CD4-positive, alpha-beta T cell (primary cell): ENCODE data around the gene LRRN3. TPM values are rescaled to one million over a fixed set of nuclear protein-coding genes. Genes with fewer than 3 reads are reported as not detected.

Experiments
- ATAC-seq: fragments of 200-7000 bp; cut with Tn5 transposase; one replicate; pipeline ENCODE4 v1.10.0; 2022; ENCODE audit warnings: mild to moderate bottlenecking; ENCODE audit not compliant: poor library complexity
- CTCF ChIA-PET: fragments of 350-600 bp; sonication (Branson Sonifier 250); formaldehyde crosslinking; loops from one replicate; lab custom pipeline; 2021; ENCODE audit warnings: antibody characterized with exemption, inconsistent platforms; lab: Charles Lee
- POLR2A ChIA-PET: fragments of 350-600 bp; sonication (Branson Sonifier 250); formaldehyde crosslinking; loops from one replicate; lab custom pipeline; 2021; ENCODE audit warnings: antibody characterized with exemption, inconsistent platforms; lab: Charles Lee
- DNase-seq, 14 experiments: peaks; one replicate each; pipeline ENCODE4 v3.0.0-alpha.2; 2013 to 2020; ENCODE audit warnings: mixed read lengths in 2 of 14
- H3K27ac ChIP-seq, 2 donors: one replicate each; pipeline versions ENCODE4 v1.5.1 to v1.7.0; 2013; ENCODE audit warnings: low read length in 2 of 2, low read depth in 1 of 2, mild to moderate bottlenecking in 1 of 2
- H3K27me3 ChIP-seq, 2 experiments: 1 replicate in 1 of 2; 2 replicates in 1 of 2; pipeline versions ENCODE4 v1.6.1 to v1.7.0; 2013; ENCODE audit warnings: low read length in 2 of 2, control low read depth in 1 of 2, mild to moderate bottlenecking in 1 of 2, moderate library complexity in 1 of 2; ENCODE audit not compliant: insufficient read depth in 2 of 2, control insufficient read depth in 1 of 2
- H3K36me3 ChIP-seq: one replicate; pipeline ENCODE4 v1.6.1; 2013; ENCODE audit warnings: low read length, control low read depth; ENCODE audit not compliant: insufficient read depth
- H3K4me1 ChIP-seq: one replicate; pipeline ENCODE4 v1.6.1; 2013; ENCODE audit warnings: low read length, control low read depth; ENCODE audit not compliant: insufficient read depth
- H3K4me3 ChIP-seq: one replicate; pipeline ENCODE4 v1.5.1; 2013; ENCODE audit warnings: mild to moderate bottlenecking, low read length, moderate library complexity
- H3K9me3 ChIP-seq, 2 experiments: 1 replicate in 1 of 2; 2 replicates in 1 of 2; pipeline versions ENCODE4 v1.6.1 to v1.7.0; 2013; ENCODE audit warnings: low read length in 2 of 2, mild to moderate bottlenecking in 2 of 2, control low read depth in 1 of 2, moderate library complexity in 1 of 2; ENCODE audit not compliant: control insufficient read depth in 1 of 2, insufficient read depth in 1 of 2
- H3K27ac Mint-ChIP-seq: one replicate; pipeline ENCODE4 v1.8.0; 2020; ENCODE audit warnings: mixed read lengths
- H3K27me3 Mint-ChIP-seq: one replicate; pipeline ENCODE4 v1.8.0; 2021; ENCODE audit warnings: mixed read lengths
- H3K36me3 Mint-ChIP-seq: one replicate; pipeline ENCODE4 v1.8.0; 2021; ENCODE audit warnings: low read depth, mixed read lengths
- H3K4me1 Mint-ChIP-seq: one replicate; pipeline ENCODE4 v1.8.0; 2021; ENCODE audit warnings: low read depth, mixed read lengths
- H3K4me3 Mint-ChIP-seq: one replicate; pipeline ENCODE4 v1.8.0; 2020; ENCODE audit warnings: mild to moderate bottlenecking, mixed read lengths
- H3K9me3 Mint-ChIP-seq: one replicate; pipeline ENCODE4 v1.8.0; 2020; ENCODE audit warnings: mixed read lengths
- intact Hi-C, 2 experiments: fragments of 100-400 bp; cut with DNase I in 1 of 2; cut with micrococcal nuclease in 1 of 2; formaldehyde crosslinking; loops; one replicate each; pipeline versions ENCODE4 v1.15.1 to v1.9.0; 2023 to 2025; cut with DNase I, micrococcal nuclease
- total RNA-seq, 174 experiments: library from RNA in 2 of 174; stranded (reverse) in 2 of 174; gene quantifications; one replicate each; pipeline ENCODE4 v1.2.3 and lab custom pipeline; 2021 to 2026
- TF ChIP-seq, protein P1 (sequence below): fragments of 200-600 bp; IDR thresholded peaks from one replicate; pipeline ENCODE4 v1.8.0; 2022; ENCODE audit warnings: antibody characterized with exemption, mild to moderate bottlenecking

The LRRN3 gene
- total RNA-seq, 2 experiments from 2014 or later: 3.8 to 6.0 TPM

DNA sequence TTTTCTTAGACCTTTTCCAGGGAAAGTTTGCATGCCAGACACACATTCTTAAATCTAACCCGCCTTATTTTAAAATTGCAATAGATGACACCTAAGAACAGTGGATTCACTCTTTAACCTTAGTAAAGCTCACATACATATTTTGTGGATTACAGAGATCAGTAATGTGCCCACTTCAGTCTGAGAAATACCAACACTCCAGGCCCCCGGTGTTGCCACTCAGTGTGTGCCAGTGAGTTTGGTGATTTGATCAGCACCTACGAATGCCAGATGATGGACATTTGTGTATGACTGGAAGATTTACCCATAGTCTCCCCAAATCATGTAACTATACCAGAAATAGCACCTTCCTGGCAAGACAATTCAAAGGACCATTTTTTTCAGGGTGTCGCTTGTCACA, 2.6 kb downstream of the LRRN3 start:
- no peaks in the 10 kb centered on the region for H3K9me3 ChIP-seq
- DNase-seq (no peak), ATAC-seq (no peak)
- peak overlapping the region; percentile 92 for H3K4me3 Mint-ChIP-seq
- peak overlapping the region; percentile 64 for H3K4me3 ChIP-seq
- H3K27ac ChIP-seq: no peak overlapping the region
- POLR2A ChIA-PET: interaction anchor here (0.6 to 2.5 kb wide), 5 partner anchors 10 to 469 kb away, joined by 3 to 42 read pairs (median 4); partner anchors contain the start of gene IMMP2L
- no peaks in the 10 kb centered on the region for H3K27me3 ChIP-seq
- H3K27me3 Mint-ChIP-seq: no peaks in the 10 kb centered on the region
- intact Hi-C loops: loop anchor here (5.0 to 10.0 kb wide), 3 partner anchors 221 to 999 kb away; no protein-coding TSS in a partner anchor
- TF ChIP-seq, protein P1, sequence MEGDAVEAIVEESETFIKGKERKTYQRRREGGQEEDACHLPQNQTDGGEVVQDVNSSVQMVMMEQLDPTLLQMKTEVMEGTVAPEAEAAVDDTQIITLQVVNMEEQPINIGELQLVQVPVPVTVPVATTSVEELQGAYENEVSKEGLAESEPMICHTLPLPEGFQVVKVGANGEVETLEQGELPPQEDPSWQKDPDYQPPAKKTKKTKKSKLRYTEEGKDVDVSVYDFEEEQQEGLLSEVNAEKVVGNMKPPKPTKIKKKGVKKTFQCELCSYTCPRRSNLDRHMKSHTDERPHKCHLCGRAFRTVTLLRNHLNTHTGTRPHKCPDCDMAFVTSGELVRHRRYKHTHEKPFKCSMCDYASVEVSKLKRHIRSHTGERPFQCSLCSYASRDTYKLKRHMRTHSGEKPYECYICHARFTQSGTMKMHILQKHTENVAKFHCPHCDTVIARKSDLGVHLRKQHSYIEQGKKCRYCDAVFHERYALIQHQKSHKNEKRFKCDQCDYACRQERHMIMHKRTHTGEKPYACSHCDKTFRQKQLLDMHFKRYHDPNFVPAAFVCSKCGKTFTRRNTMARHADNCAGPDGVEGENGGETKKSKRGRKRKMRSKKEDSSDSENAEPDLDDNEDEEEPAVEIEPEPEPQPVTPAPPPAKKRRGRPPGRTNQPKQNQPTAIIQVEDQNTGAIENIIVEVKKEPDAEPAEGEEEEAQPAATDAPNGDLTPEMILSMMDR: no peak
- H3K36me3 ChIP-seq: no peaks in the 10 kb centered on the region
- peaks cover 10% of the 10 kb centered on the region for H3K36me3 Mint-ChIP-seq
- H3K27ac Mint-ChIP-seq: peak overlapping the region; percentile 82
- CTCF ChIA-PET: interaction anchor here (2.1 kb wide), 1 partner anchor 10 kb away, joined by 5 read pairs; no protein-coding TSS in a partner anchor
- H3K4me1 ChIP-seq: no peaks in the 10 kb centered on the region
- H3K9me3 Mint-ChIP-seq: no peaks in the 10 kb centered on the region
- peaks cover 72% of the 10 kb centered on the region for H3K4me1 Mint-ChIP-seq

DNA sequence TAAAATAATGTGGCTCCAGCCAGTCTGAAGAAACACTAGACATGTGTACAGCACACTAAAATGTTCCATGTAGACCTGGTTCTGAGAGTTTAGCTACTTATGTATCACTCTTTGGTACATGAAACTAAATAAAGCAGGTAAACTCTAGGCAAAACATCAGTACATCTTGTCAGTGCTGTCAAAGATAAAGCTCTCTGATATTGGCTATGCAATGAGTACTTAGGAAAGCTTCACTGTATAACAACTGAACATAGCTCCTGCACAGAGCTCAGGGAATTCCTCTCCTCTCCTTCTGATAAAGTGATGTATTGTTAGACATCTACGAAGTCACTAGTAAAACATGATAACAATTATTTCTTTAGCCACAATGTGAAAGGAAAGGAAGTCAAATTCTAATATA, 3.5 kb downstream of the LRRN3 start:
- Histone ChIP-seq H3K4me1 (no peaks in the 10 kb centered on the region), H3K9me3 (no peaks in the 10 kb centered on the region), H3K36me3 (no peaks in the 10 kb centered on the region), H3K27ac (no peak overlapping the region), H3K27me3 (no peaks in the 10 kb centered on the region), H3K4me3 (peak overlapping the region; percentile 64)
- Mint-ChIP-seq H3K36me3 (peaks cover 14% of the 10 kb centered on the region), H3K9me3 (no peaks in the 10 kb centered on the region), H3K4me3 (peak overlapping the region; percentile 92), H3K27me3 (no peaks in the 10 kb centered on the region), H3K27ac (peak overlapping the region; percentile 82), H3K4me1 (peaks cover 74% of the 10 kb centered on the region)
- DNase-seq: no peak
- intact Hi-C loops: loop anchor here (5.0 to 10.0 kb wide), 3 partner anchors 222 to 1000 kb away; no protein-coding TSS in a partner anchor
- CTCF ChIA-PET: no interaction called here
- no peak for ATAC-seq
- POLR2A ChIA-PET: interaction anchor here (0.6 to 2.0 kb wide), 5 partner anchors 11 to 69 kb away, joined by 3 to 13 read pairs (median 3); no protein-coding TSS in a partner anchor
- TF ChIP-seq, protein P1: no peak

DNA sequence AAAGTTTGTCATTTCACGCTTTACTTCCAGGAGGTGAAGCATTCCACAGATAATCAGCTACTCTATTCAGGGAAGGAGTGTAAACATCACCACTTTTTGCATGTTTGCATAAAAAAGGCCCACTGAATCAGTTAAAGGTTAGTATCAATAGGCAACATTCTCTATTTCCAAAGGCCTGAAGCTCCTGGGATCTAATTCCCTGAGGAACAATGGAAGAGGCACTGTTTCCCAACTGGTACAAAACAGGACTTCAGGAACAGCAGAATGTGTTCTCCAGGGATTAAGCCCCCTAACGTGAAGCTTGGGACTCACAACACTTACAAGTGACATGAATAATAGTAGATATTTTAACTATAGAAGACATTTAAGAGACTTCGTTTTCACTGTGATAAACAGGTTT, 6.1 kb downstream of the LRRN3 start:
- H3K9me3 Mint-ChIP-seq: no peaks in the 10 kb centered on the region
- ATAC-seq: no peak
- H3K36me3 Mint-ChIP-seq: peaks cover 24% of the 10 kb centered on the region
- ChIA-PET CTCF (interaction anchor here (1.2 kb wide), 1 partner anchor 12 kb away, joined by 3 read pairs; no protein-coding TSS in a partner anchor), POLR2A (interaction anchor here (0.9 to 1.6 kb wide), 2 partner anchors 72 to 501 kb away, joined by 3 read pairs; no protein-coding TSS in a partner anchor)
- DNase-seq: no peak
- intact Hi-C loops: loop anchor here (5.0 to 10.0 kb wide), 3 partner anchors 388 to 1002 kb away; no protein-coding TSS in a partner anchor
- Histone ChIP-seq H3K4me3 (no peak overlapping the region), H3K4me1 (no peaks in the 10 kb centered on the region), H3K27me3 (no peaks in the 10 kb centered on the region), H3K36me3 (no peaks in the 10 kb centered on the region), H3K9me3 (no peaks in the 10 kb centered on the region), H3K27ac (no peak overlapping the region)
- H3K4me3 Mint-ChIP-seq: peak overlapping the region; percentile 8
- peaks cover 68% of the 10 kb centered on the region for H3K4me1 Mint-ChIP-seq
- peak overlapping the region; percentile 82 for H3K27ac Mint-ChIP-seq
- no peaks in the 10 kb centered on the region for H3K27me3 Mint-ChIP-seq
- TF ChIP-seq, protein P1: no peak
